ENCODE measurements around the gene RTN4RL1.

Gene RTN4RL1

GRCh38 chr17:1966274-1967086, 58.7 kb downstream of the RTN4RL1 start:
- H3K4me3 ChIP-seq (ENCODE audit: low read length): no peak overlapping the region
- H3K36me3 ChIP-seq (ENCODE audit: control insufficient read depth, insufficient read depth, low read length): no peaks in the 10 kb centered on the region
- H3K4me1 ChIP-seq (ENCODE audit: control insufficient read depth, insufficient read depth, low read length): no peaks in the 10 kb centered on the region
- no peak overlapping the region for H3K9ac ChIP-seq (ENCODE audit: low read length)
- no peaks in the 10 kb centered on the region for H3K9me3 ChIP-seq (ENCODE audit: control insufficient read depth, low read length)
- peaks cover 7% of the 10 kb centered on the region for H3K27me3 ChIP-seq (ENCODE audit: control insufficient read depth, insufficient read depth, low read length)

GRCh38 chr17:1965556-1966273, 59.4 kb downstream of the RTN4RL1 start:
- Histone ChIP-seq H3K9ac (ENCODE audit: low read length) (no peak overlapping the region), H3K4me1 (ENCODE audit: control insufficient read depth, insufficient read depth, low read length) (peaks cover 4% of the 10 kb centered on the region), H3K4me3 (ENCODE audit: low read length) (no peak overlapping the region), H3K27me3 (ENCODE audit: control insufficient read depth, insufficient read depth, low read length) (peaks cover 7% of the 10 kb centered on the region), H3K9me3 (ENCODE audit: control insufficient read depth, low read length) (no peaks in the 10 kb centered on the region), H3K36me3 (ENCODE audit: control insufficient read depth, insufficient read depth, low read length) (no peaks in the 10 kb centered on the region)

GRCh38 chr17:1963250-1963649, 61.9 kb downstream of the RTN4RL1 start:
- no peaks in the 10 kb centered on the region for H3K9me3 ChIP-seq (ENCODE audit: control insufficient read depth, low read length)
- no peak overlapping the region for H3K4me3 ChIP-seq (ENCODE audit: low read length)
- H3K36me3 ChIP-seq (ENCODE audit: control insufficient read depth, insufficient read depth, low read length): no peaks in the 10 kb centered on the region
- H3K9ac ChIP-seq (ENCODE audit: low read length): no peak overlapping the region
- peaks cover 4% of the 10 kb centered on the region for H3K27me3 ChIP-seq (ENCODE audit: control insufficient read depth, insufficient read depth, low read length)
- peaks cover 6% of the 10 kb centered on the region for H3K4me1 ChIP-seq (ENCODE audit: control insufficient read depth, insufficient read depth, low read length)

- Histone ChIP-seq H3K4me1 (ENCODE audit: control insufficient read depth, insufficient read depth, low read length) (peaks cover 6% of the 10 kb centered on the region), H3K36me3 (ENCODE audit: control insufficient read depth, insufficient read depth, low read length) (no peaks in the 10 kb centered on the region), H3K9me3 (ENCODE audit: control insufficient read depth, low read length) (no peaks in the 10 kb centered on the region), H3K27me3 (ENCODE audit: control insufficient read depth, insufficient read depth, low read length) (peaks cover 4% of the 10 kb centered on the region), H3K4me3 (ENCODE audit: low read length) (no peak overlapping the region), H3K9ac (ENCODE audit: low read length) (no peak overlapping the region)
These were observed 63.9 kb downstream of the RTN4RL1 start for GRCh38 chr17:1961189-1961588.

- Histone ChIP-seq H3K36me3 (ENCODE audit: control insufficient read depth, insufficient read depth, low read length) (no peaks in the 10 kb centered on the region), H3K4me3 (ENCODE audit: low read length) (no peak overlapping the region), H3K9ac (ENCODE audit: low read length) (no peak overlapping the region)
These were observed 64.6 kb downstream of the RTN4RL1 start for GRCh38 chr17:1960545-1960912.

GRCh38 chr17:1959871-1960544, 65.1 kb downstream of the RTN4RL1 start:
- H3K4me3 ChIP-seq (ENCODE audit: low read length): no peak overlapping the region
- H3K27me3 ChIP-seq (ENCODE audit: control insufficient read depth, insufficient read depth, low read length): no peaks in the 10 kb centered on the region
- H3K9me3 ChIP-seq (ENCODE audit: control insufficient read depth, low read length): no peaks in the 10 kb centered on the region
- H3K9ac ChIP-seq (ENCODE audit: low read length): no peak overlapping the region
- H3K36me3 ChIP-seq (ENCODE audit: control insufficient read depth, insufficient read depth, low read length): no peaks in the 10 kb centered on the region
- peaks cover 6% of the 10 kb centered on the region for H3K4me1 ChIP-seq (ENCODE audit: control insufficient read depth, insufficient read depth, low read length)

More at GRCh38 chr17:1960545-1960912, 64.6 kb downstream of the RTN4RL1 start:
- H3K27me3 ChIP-seq (ENCODE audit: control insufficient read depth, insufficient read depth, low read length): no peaks in the 10 kb centered on the region
- H3K4me1 ChIP-seq (ENCODE audit: control insufficient read depth, insufficient read depth, low read length): peaks cover 6% of the 10 kb centered on the region
- H3K9me3 ChIP-seq (ENCODE audit: control insufficient read depth, low read length): no peaks in the 10 kb centered on the region

- no peak overlapping the region for H3K4me3 ChIP-seq (ENCODE audit: low read length)
- H3K4me1 ChIP-seq (ENCODE audit: control insufficient read depth, insufficient read depth, low read length): peaks cover 6% of the 10 kb centered on the region
- no peak overlapping the region for H3K9ac ChIP-seq (ENCODE audit: low read length)
- H3K27me3 ChIP-seq (ENCODE audit: control insufficient read depth, insufficient read depth, low read length): no peaks in the 10 kb centered on the region
- no peaks in the 10 kb centered on the region for H3K36me3 ChIP-seq (ENCODE audit: control insufficient read depth, insufficient read depth, low read length)
- H3K9me3 ChIP-seq (ENCODE audit: control insufficient read depth, low read length): no peaks in the 10 kb centered on the region
These were observed 66.8 kb downstream of the RTN4RL1 start for GRCh38 chr17:1958134-1958881.

GRCh38 chr17:1957037-1957436, 68.1 kb downstream of the RTN4RL1 start:
- H3K9me3 ChIP-seq (ENCODE audit: control insufficient read depth, low read length): no peaks in the 10 kb centered on the region
- no peaks in the 10 kb centered on the region for H3K27me3 ChIP-seq (ENCODE audit: control insufficient read depth, insufficient read depth, low read length)
- no peaks in the 10 kb centered on the region for H3K36me3 ChIP-seq (ENCODE audit: control insufficient read depth, insufficient read depth, low read length)
- H3K4me1 ChIP-seq (ENCODE audit: control insufficient read depth, insufficient read depth, low read length): peaks cover 6% of the 10 kb centered on the region
- no peak overlapping the region for H3K9ac ChIP-seq (ENCODE audit: low read length)
- H3K4me3 ChIP-seq (ENCODE audit: low read length): no peak overlapping the region

- no peak overlapping the region for H3K9ac ChIP-seq (ENCODE audit: low read length)
- no peaks in the 10 kb centered on the region for H3K9me3 ChIP-seq (ENCODE audit: control insufficient read depth, low read length)
- H3K36me3 ChIP-seq (ENCODE audit: control insufficient read depth, insufficient read depth, low read length): no peaks in the 10 kb centered on the region
- H3K4me1 ChIP-seq (ENCODE audit: control insufficient read depth, insufficient read depth, low read length): peaks cover 5% of the 10 kb centered on the region
- H3K27me3 ChIP-seq (ENCODE audit: control insufficient read depth, insufficient read depth, low read length): no peaks in the 10 kb centered on the region
- H3K4me3 ChIP-seq (ENCODE audit: low read length): no peak overlapping the region
These were observed 69.0 kb downstream of the RTN4RL1 start for GRCh38 chr17:1956134-1956533.

- Histone ChIP-seq H3K27me3 (ENCODE audit: control insufficient read depth, insufficient read depth, low read length) (no peaks in the 10 kb centered on the region), H3K36me3 (ENCODE audit: control insufficient read depth, insufficient read depth, low read length) (no peaks in the 10 kb centered on the region), H3K4me1 (ENCODE audit: control insufficient read depth, insufficient read depth, low read length) (no peaks in the 10 kb centered on the region), H3K9me3 (ENCODE audit: control insufficient read depth, low read length) (no peaks in the 10 kb centered on the region), H3K9ac (ENCODE audit: low read length) (no peak overlapping the region), H3K4me3 (ENCODE audit: low read length) (no peak overlapping the region)
These were observed 71.3 kb downstream of the RTN4RL1 start for GRCh38 chr17:1953831-1954230.

GRCh38 chr17:1951920-1952319, 73.2 kb downstream of the RTN4RL1 start:
- Histone ChIP-seq H3K4me3 (ENCODE audit: low read length) (no peak overlapping the region), H3K9me3 (ENCODE audit: control insufficient read depth, low read length) (no peaks in the 10 kb centered on the region), H3K4me1 (ENCODE audit: control insufficient read depth, insufficient read depth, low read length) (no peaks in the 10 kb centered on the region), H3K36me3 (ENCODE audit: control insufficient read depth, insufficient read depth, low read length) (no peaks in the 10 kb centered on the region), H3K27me3 (ENCODE audit: control insufficient read depth, insufficient read depth, low read length) (no peaks in the 10 kb centered on the region), H3K9ac (ENCODE audit: low read length) (no peak overlapping the region)

Data from mucosa of stomach (tissue), 1 donor.